ENCODE results near the gene E2F1.

The E2F1 gene

GRCh38 chr20:33658510-33658909, 27.7 kb downstream of the E2F1 start:
- Histone ChIP-seq H3K4me2 (no peak overlapping the region), H3K79me2 (ENCODE audit: insufficient read depth, low read depth) (no peaks in the 10 kb centered on the region), H3K36me3 (ENCODE audit: insufficient read depth) (no peaks in the 10 kb centered on the region), H3K4me1 (ENCODE audit: low read depth, poor library complexity, severe bottlenecking) (peaks cover 25% of the 10 kb centered on the region), H3K4me3 (IDR thresholded peaks at IDR 0.05; ENCODE audit: insufficient read depth, low read depth, low read length) (no peak overlapping the region), H3K9ac (no peak overlapping the region), H3K27ac (no peak overlapping the region), H4K20me1 (ENCODE audit: insufficient read depth) (no peaks in the 10 kb centered on the region), H2AFZ (ENCODE audit: low read depth) (no peak overlapping the region), H3K27me3 (ENCODE audit: insufficient read depth, low read depth) (no peaks in the 10 kb centered on the region)
- TF ChIP-seq, protein P1, sequence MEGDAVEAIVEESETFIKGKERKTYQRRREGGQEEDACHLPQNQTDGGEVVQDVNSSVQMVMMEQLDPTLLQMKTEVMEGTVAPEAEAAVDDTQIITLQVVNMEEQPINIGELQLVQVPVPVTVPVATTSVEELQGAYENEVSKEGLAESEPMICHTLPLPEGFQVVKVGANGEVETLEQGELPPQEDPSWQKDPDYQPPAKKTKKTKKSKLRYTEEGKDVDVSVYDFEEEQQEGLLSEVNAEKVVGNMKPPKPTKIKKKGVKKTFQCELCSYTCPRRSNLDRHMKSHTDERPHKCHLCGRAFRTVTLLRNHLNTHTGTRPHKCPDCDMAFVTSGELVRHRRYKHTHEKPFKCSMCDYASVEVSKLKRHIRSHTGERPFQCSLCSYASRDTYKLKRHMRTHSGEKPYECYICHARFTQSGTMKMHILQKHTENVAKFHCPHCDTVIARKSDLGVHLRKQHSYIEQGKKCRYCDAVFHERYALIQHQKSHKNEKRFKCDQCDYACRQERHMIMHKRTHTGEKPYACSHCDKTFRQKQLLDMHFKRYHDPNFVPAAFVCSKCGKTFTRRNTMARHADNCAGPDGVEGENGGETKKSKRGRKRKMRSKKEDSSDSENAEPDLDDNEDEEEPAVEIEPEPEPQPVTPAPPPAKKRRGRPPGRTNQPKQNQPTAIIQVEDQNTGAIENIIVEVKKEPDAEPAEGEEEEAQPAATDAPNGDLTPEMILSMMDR (conservative IDR thresholded peaks at IDR 0.05; ENCODE audit: low read depth, low read length) = no peak

GRCh38 chr20:33657704-33658095, 28.5 kb downstream of the E2F1 start:
- H2AFZ ChIP-seq (ENCODE audit: low read depth) = no peak overlapping the region
- no peak overlapping the region for H3K9ac ChIP-seq
- no peaks in the 10 kb centered on the region for H3K27me3 ChIP-seq (ENCODE audit: insufficient read depth, low read depth)
- no peak overlapping the region for H3K4me3 ChIP-seq (IDR thresholded peaks at IDR 0.05; ENCODE audit: insufficient read depth, low read depth, low read length)
- TF ChIP-seq, protein P1 (conservative IDR thresholded peaks at IDR 0.05; ENCODE audit: low read depth, low read length) = no peak
- no peaks in the 10 kb centered on the region for H4K20me1 ChIP-seq (ENCODE audit: insufficient read depth)
- no peak overlapping the region for H3K27ac ChIP-seq
- H3K4me2 ChIP-seq = no peak overlapping the region
- H3K36me3 ChIP-seq (ENCODE audit: insufficient read depth) = no peaks in the 10 kb centered on the region
- H3K4me1 ChIP-seq (ENCODE audit: low read depth, poor library complexity, severe bottlenecking) = peaks cover 28% of the 10 kb centered on the region
- H3K79me2 ChIP-seq (ENCODE audit: insufficient read depth, low read depth) = no peaks in the 10 kb centered on the region

GRCh38 chr20:33656783-33657703, 29.1 kb downstream of the E2F1 start:
- Histone ChIP-seq H3K27ac (no peak overlapping the region), H3K4me2 (no peak overlapping the region), H3K9ac (no peak overlapping the region), H3K79me2 (ENCODE audit: insufficient read depth, low read depth) (no peaks in the 10 kb centered on the region), H3K4me1 (ENCODE audit: low read depth, poor library complexity, severe bottlenecking) (peaks cover 27% of the 10 kb centered on the region), H2AFZ (ENCODE audit: low read depth) (no peak overlapping the region), H4K20me1 (ENCODE audit: insufficient read depth) (no peaks in the 10 kb centered on the region), H3K27me3 (ENCODE audit: insufficient read depth, low read depth) (no peaks in the 10 kb centered on the region), H3K36me3 (ENCODE audit: insufficient read depth) (no peaks in the 10 kb centered on the region), H3K4me3 (IDR thresholded peaks at IDR 0.05; ENCODE audit: insufficient read depth, low read depth, low read length) (no peak overlapping the region)
- TF ChIP-seq, protein P1 (conservative IDR thresholded peaks at IDR 0.05; ENCODE audit: low read depth, low read length) = no peak

- H3K79me2 ChIP-seq (ENCODE audit: insufficient read depth, low read depth) = no peaks in the 10 kb centered on the region
- H3K4me3 ChIP-seq (IDR thresholded peaks at IDR 0.05; ENCODE audit: insufficient read depth, low read depth, low read length) = no peak overlapping the region
- no peaks in the 10 kb centered on the region for H3K36me3 ChIP-seq (ENCODE audit: insufficient read depth)
- TF ChIP-seq, protein P1 (conservative IDR thresholded peaks at IDR 0.05; ENCODE audit: low read depth, low read length) = no peak
- H4K20me1 ChIP-seq (ENCODE audit: insufficient read depth) = no peaks in the 10 kb centered on the region
- H3K4me1 ChIP-seq (ENCODE audit: low read depth, poor library complexity, severe bottlenecking) = peaks cover 31% of the 10 kb centered on the region
- H3K27ac ChIP-seq = no peak overlapping the region
- H3K4me2 ChIP-seq = no peak overlapping the region
- no peak overlapping the region for H2AFZ ChIP-seq (ENCODE audit: low read depth)
- H3K27me3 ChIP-seq (ENCODE audit: insufficient read depth, low read depth) = no peaks in the 10 kb centered on the region
- no peak overlapping the region for H3K9ac ChIP-seq
Observed at GRCh38 chr20:33656010-33656782, 30.0 kb downstream of the E2F1 start.

Measured in KMS-11 (cell line).